Natural killer cell (primary cell): ENCODE data around the gene SRCIN1. TPM values are rescaled to one million over a fixed set of nuclear protein-coding genes. Genes with fewer than 3 reads are reported as not detected.

Source experiments
- ATAC-seq, 3 donors: fragments of 150-1000 bp in 2 of 3; fragments of 200-7000 bp in 1 of 3; cut with Tn5 transposase; 1 replicate in 1 of 3; 2 replicates in 2 of 3; pipeline ENCODE4 v1.10.0; 2021; ENCODE audit warnings: mild to moderate bottlenecking in 2 of 3, moderate library complexity in 2 of 3
- DNase-seq, 2 donors: peaks; one replicate each; pipeline versions ENCODE4 v3.0.0 to v3.0.0-alpha.2; 2013 to 2021; ENCODE audit warnings: mixed read lengths in 1 of 2
- H3K27ac ChIP-seq: one replicate; pipeline ENCODE4 v1.5.1; 2013; ENCODE audit warnings: mild to moderate bottlenecking, low read length
- H3K27me3 ChIP-seq: one replicate; pipeline ENCODE4 v1.6.1; 2013; ENCODE audit warnings: low read length; ENCODE audit not compliant: control insufficient read depth, insufficient read depth
- H3K36me3 ChIP-seq: one replicate; pipeline ENCODE4 v1.6.1; 2013; ENCODE audit warnings: low read length; ENCODE audit not compliant: control insufficient read depth, insufficient read depth
- H3K4me1 ChIP-seq: one replicate; pipeline ENCODE4 v1.6.1; 2013; ENCODE audit warnings: low read length; ENCODE audit not compliant: control insufficient read depth, insufficient read depth
- H3K4me3 ChIP-seq: one replicate; pipeline ENCODE4 v1.5.1; 2013; ENCODE audit warnings: low read length
- H3K9me3 ChIP-seq: one replicate; pipeline ENCODE4 v1.6.1; 2013; ENCODE audit warnings: low read length; ENCODE audit not compliant: control insufficient read depth, insufficient read depth
- H3K27ac Mint-ChIP-seq, 2 donors: one replicate each; pipeline ENCODE4 v1.8.0; 2022; ENCODE audit warnings: mild to moderate bottlenecking in 2 of 2, mixed read lengths in 2 of 2, moderate library complexity in 1 of 2
- H3K27me3 Mint-ChIP-seq, 2 donors: one replicate each; pipeline ENCODE4 v1.8.0; 2022; ENCODE audit warnings: low read depth in 2 of 2, mixed read lengths in 2 of 2
- H3K36me3 Mint-ChIP-seq: one replicate; pipeline ENCODE4 v1.8.0; 2022; ENCODE audit warnings: mixed read lengths
- H3K4me1 Mint-ChIP-seq, 2 donors: one replicate each; pipeline ENCODE4 v1.8.0; 2022; ENCODE audit warnings: mixed read lengths in 2 of 2
- H3K4me3 Mint-ChIP-seq: one replicate; pipeline ENCODE4 v1.8.0; 2022; ENCODE audit warnings: mild to moderate bottlenecking, moderate library complexity, mixed read lengths
- H3K9me3 Mint-ChIP-seq, 2 donors: one replicate each; pipeline ENCODE4 v1.8.0; 2022; ENCODE audit warnings: mixed read lengths in 2 of 2
- CTCF ChIP-seq: fragments of 200-600 bp; IDR thresholded peaks from one replicate; pipeline ENCODE4 v1.8.0; 2022; ENCODE audit warnings: antibody characterized with exemption
- WGBS: methylation state at CpG from one replicate; pipeline ENCODE4 v1.1.7; 2013; ENCODE audit warnings: missing lambda C conversion rate; ENCODE audit not compliant: insufficient coverage; 5-methylcytosine and 5-hydroxymethylcytosine counted together
- intact Hi-C: fragments of 100-400 bp; cut with micrococcal nuclease; formaldehyde crosslinking; loops from one replicate; pipeline ENCODE4 v1.14.2; 2022
- total RNA-seq, 4 donors: library from RNA; stranded (reverse); fragments of 120-200 nt in 1 of 4; gene quantifications; one replicate each; pipeline versions ENCODE4 v1.2.3 to v1.2.4, GENCODE V29; 2013 to 2022

SRCIN1 gene
- total RNA-seq, 3 donors from 2014 or later (not counting 1 experiment from before 2014, with no cell fraction given), result 0.28 to 0.50 TPM; not detected in 1

- Histone ChIP-seq H3K36me3 (no peaks in the 10 kb centered on the region), H3K4me1 (peaks cover 20% of the 10 kb centered on the region), H3K9me3 (no peaks in the 10 kb centered on the region), H3K4me3 (no peak overlapping the region), H3K27me3 (peaks cover 49% of the 10 kb centered on the region), H3K27ac (no peak overlapping the region)
- DNase-seq (no peak), ATAC-seq (no peak)
- TF ChIP-seq CTCF, result no peak
- no peaks in the 10 kb centered on the region for H3K36me3 Mint-ChIP-seq
- H3K4me3 Mint-ChIP-seq, result no peak overlapping the region
- H3K9me3 Mint-ChIP-seq, result no peaks in the 10 kb centered on the region
- intact Hi-C loops, result no loop called here
- peaks cover 55 to 73% of the 10 kb centered on the region in 2 donors for H3K27me3 Mint-ChIP-seq
- H3K4me1 Mint-ChIP-seq, result peaks cover under 1 to 14% of the 10 kb centered on the region in 2 donors
- WGBS, result 41% methylated on average over 9 of the region's 10 CpGs
- no peak overlapping the region for H3K27ac Mint-ChIP-seq
Measured at GRCh38 chr17:38565853-38566665, 39.7 kb downstream of the SRCIN1 start.

GRCh38 chr17:38564869-38565268 lies 40.9 kb downstream of the SRCIN1 start:
- 7% methylated on average over 6 of the region's 6 CpGs for WGBS
- intact Hi-C loops, result no loop called here
- ATAC-seq (no peak), DNase-seq (no peak)
- H3K9me3 ChIP-seq, result no peaks in the 10 kb centered on the region
- Mint-ChIP-seq H3K27ac (no peak overlapping the region), H3K9me3 (no peaks in the 10 kb centered on the region), H3K36me3 (no peaks in the 10 kb centered on the region), H3K4me1 (peaks cover 6 to 21% of the 10 kb centered on the region in 2 donors), H3K4me3 (no peak overlapping the region), H3K27me3 (peaks cover 58 to 72% of the 10 kb centered on the region in 2 donors)
- no peak overlapping the region for H3K4me3 ChIP-seq
- H3K4me1 ChIP-seq, result peaks cover 32% of the 10 kb centered on the region
- no peak for TF ChIP-seq CTCF
- H3K27ac ChIP-seq, result no peak overlapping the region
- no peaks in the 10 kb centered on the region for H3K36me3 ChIP-seq
- peaks cover 57% of the 10 kb centered on the region for H3K27me3 ChIP-seq

- Mint-ChIP-seq H3K27me3 (peaks cover 56 to 68% of the 10 kb centered on the region in 2 donors), H3K4me1 (peaks cover 7 to 24% of the 10 kb centered on the region in 2 donors), H3K4me3 (no peak overlapping the region), H3K36me3 (no peaks in the 10 kb centered on the region), H3K9me3 (no peaks in the 10 kb centered on the region), H3K27ac (no peak overlapping the region)
- ATAC-seq, result no peak
- DNase-seq, result no peak
- no peaks in the 10 kb centered on the region for H3K36me3 ChIP-seq
- TF ChIP-seq CTCF, result no peak
- intact Hi-C loops, result no loop called here
- peaks cover 57% of the 10 kb centered on the region for H3K27me3 ChIP-seq
- H3K27ac ChIP-seq, result no peak overlapping the region
- H3K9me3 ChIP-seq, result no peaks in the 10 kb centered on the region
- 12% methylated on average over 13 of the region's 14 CpGs for WGBS
- H3K4me1 ChIP-seq, result peaks cover 36% of the 10 kb centered on the region
- no peak overlapping the region for H3K4me3 ChIP-seq
Measured at GRCh38 chr17:38564254-38564837, 41.4 kb downstream of the SRCIN1 start.
